H9 (cell line): Measurements from ENCODE around the gene DTYMK. TPM values are rescaled to one million over a fixed set of nuclear protein-coding genes. Genes with fewer than 3 reads are reported as not detected.
A peak's percentile ranks its signal among the peaks of the same experiment; 100 is the strongest.

Source experiments
- DNase-seq: peaks from one replicate; pipeline ENCODE4 v3.0.0-alpha.2; 2017
- H2AFZ ChIP-seq: one replicate; pipeline ENCODE4 v1.6.1; 2013; ENCODE audit warnings: mild to moderate bottlenecking, low read length, control low read depth, moderate library complexity
- H2AK5ac ChIP-seq: 2 replicates; pipeline ENCODE4 v1.6.1; 2013; ENCODE audit warnings: low read length, control low read depth, mixed read lengths; ENCODE audit not compliant: insufficient read length
- H2BK120ac ChIP-seq: one replicate; pipeline ENCODE4 v1.6.1; 2013; ENCODE audit warnings: low read depth, mild to moderate bottlenecking, low read length, control low read depth, inconsistent platforms; ENCODE audit not compliant: poor library complexity, severe bottlenecking
- H2BK12ac ChIP-seq: 2 replicates; pipeline ENCODE4 v1.6.1; 2013; ENCODE audit warnings: low read length, control low read depth, mixed read lengths, low read depth; ENCODE audit not compliant: insufficient read length
- H2BK15ac ChIP-seq: 2 replicates; pipeline ENCODE4 v1.6.1; 2013; ENCODE audit warnings: low read depth, low read length, control low read depth
- H2BK20ac ChIP-seq: one replicate; pipeline ENCODE4 v1.6.1; 2013; ENCODE audit warnings: low read depth, mild to moderate bottlenecking, low read length, control low read depth, inconsistent platforms; ENCODE audit not compliant: poor library complexity, severe bottlenecking
- H2BK5ac ChIP-seq: 2 replicates; pipeline ENCODE4 v1.6.1; 2013; ENCODE audit warnings: low read length, control low read depth, mixed read lengths; ENCODE audit not compliant: insufficient read length
- H3K14ac ChIP-seq: 2 replicates; pipeline ENCODE4 v1.6.1; 2013; ENCODE audit warnings: low read length, control low read depth; ENCODE audit not compliant: insufficient read depth
- H3K18ac ChIP-seq: 2 replicates; pipeline ENCODE4 v1.6.1; 2013; ENCODE audit warnings: low read depth, mild to moderate bottlenecking, mixed read lengths, low read length, control low read depth; ENCODE audit not compliant: insufficient read length
- H3K23ac ChIP-seq: 2 replicates; pipeline ENCODE4 v1.6.1; 2013; ENCODE audit warnings: low read length, control low read depth, mixed read lengths, low read depth; ENCODE audit not compliant: insufficient read length
- H3K23me2 ChIP-seq: 2 replicates; pipeline ENCODE4 v1.6.1; 2013; ENCODE audit warnings: low read depth, mild to moderate bottlenecking, mixed read lengths, low read length, control low read depth; ENCODE audit not compliant: insufficient read length, poor library complexity, severe bottlenecking
- H3K27ac ChIP-seq: 2 replicates; pipeline ENCODE4 v1.5.1; 2013; ENCODE audit warnings: low read length, control low read depth, mixed read lengths, low read depth; ENCODE audit not compliant: insufficient read length
- H3K27me3 ChIP-seq: 2 replicates; pipeline ENCODE4 v1.6.1; 2013; ENCODE audit warnings: low read length, control low read depth, inconsistent platforms; ENCODE audit not compliant: insufficient read depth
- H3K4ac ChIP-seq: 2 replicates; pipeline ENCODE4 v1.6.1; 2013; ENCODE audit warnings: low read depth, mild to moderate bottlenecking, control low read depth, inconsistent platforms, low read length, moderate library complexity
- H3K4me1 ChIP-seq: 2 replicates; pipeline ENCODE4 v1.6.1; 2013; ENCODE audit warnings: low read length, control low read depth, inconsistent platforms; ENCODE audit not compliant: insufficient read depth
- H3K4me2 ChIP-seq: 2 replicates; pipeline ENCODE4 v1.6.1; 2013; ENCODE audit warnings: low read length, control low read depth, mixed read lengths; ENCODE audit not compliant: insufficient read length, insufficient read depth
- H3K56ac ChIP-seq: 2 replicates; pipeline ENCODE4 v1.6.1; 2013; ENCODE audit warnings: low read depth, mild to moderate bottlenecking, mixed read lengths, low read length, control low read depth; ENCODE audit not compliant: insufficient read length
- H3K79me1 ChIP-seq: 2 replicates; pipeline ENCODE4 v1.6.1; 2013; ENCODE audit warnings: low read depth, mild to moderate bottlenecking, moderate library complexity, low read length, control low read depth, inconsistent platforms; ENCODE audit not compliant: insufficient read depth, poor library complexity, severe bottlenecking
- H3K79me2 ChIP-seq: 2 replicates; pipeline ENCODE4 v1.6.1; 2013; ENCODE audit warnings: low read length, control low read depth, inconsistent platforms; ENCODE audit not compliant: insufficient read depth
- H3K9ac ChIP-seq: 2 replicates; pipeline ENCODE4 v1.6.1; 2013; ENCODE audit warnings: low read length, control low read depth, mixed read lengths; ENCODE audit not compliant: insufficient read length; ENCODE audit errors: extremely low read depth
- H3K9me3 ChIP-seq: one replicate; pipeline ENCODE4 v1.6.1; 2013; ENCODE audit warnings: low read depth, low read length, inconsistent platforms; ENCODE audit not compliant: control insufficient read depth
- H3T11ph ChIP-seq: one replicate; pipeline ENCODE4 v1.6.1; 2013; ENCODE audit warnings: mild to moderate bottlenecking, low read length, control low read depth, inconsistent platforms
- H4K20me1 ChIP-seq: one replicate; pipeline ENCODE4 v1.6.1; 2013; ENCODE audit not compliant: control insufficient read depth, insufficient read length, insufficient read depth
- H4K5ac ChIP-seq: 2 replicates; pipeline ENCODE4 v1.6.1; 2013; ENCODE audit warnings: low read depth, mild to moderate bottlenecking, mixed read lengths, low read length, control low read depth; ENCODE audit not compliant: insufficient read length
- H4K8ac ChIP-seq: replicated peaks from 2 replicates; pipeline ENCODE4 v1.6.1; 2013; ENCODE audit warnings: low read length, control low read depth, mixed read lengths, low read depth; ENCODE audit not compliant: insufficient read length
- H4K91ac ChIP-seq: 2 replicates; pipeline ENCODE4 v1.6.1; 2013; ENCODE audit warnings: low read depth, mild to moderate bottlenecking, moderate library complexity, mixed read lengths, low read length, control low read depth; ENCODE audit not compliant: insufficient read length
- H3K27ac Mint-ChIP-seq, 3 experiments: 2 replicates in 2 of 3; 3 replicates in 1 of 3; pipeline ENCODE4 v1.8.0; 2020 to 2021; ENCODE audit warnings: mixed read lengths in 3 of 3, mild to moderate bottlenecking in 1 of 3, moderate library complexity in 1 of 3
- H3K27me3 Mint-ChIP-seq: 2 replicates; pipeline ENCODE4 v1.8.0; 2021; ENCODE audit warnings: low read depth, mild to moderate bottlenecking, moderate library complexity, mixed read lengths
- H3K36me3 Mint-ChIP-seq, 3 experiments: 2 replicates in 2 of 3; 3 replicates in 1 of 3; pipeline ENCODE4 v1.8.0; 2020 to 2021; ENCODE audit warnings: low read depth in 3 of 3, mixed read lengths in 3 of 3; ENCODE audit not compliant: insufficient read depth in 1 of 3
- H3K4me1 Mint-ChIP-seq, 2 experiments: 2 replicates each; pipeline ENCODE4 v1.8.0; 2020; ENCODE audit warnings: mixed read lengths in 2 of 2
- H3K4me3 Mint-ChIP-seq, 2 experiments: 2 replicates in 1 of 2; 3 replicates in 1 of 2; pipeline ENCODE4 v1.8.0; 2020 to 2021; ENCODE audit warnings: mild to moderate bottlenecking in 2 of 2, mixed read lengths in 2 of 2, moderate library complexity in 1 of 2
- H3K9me3 Mint-ChIP-seq, 2 experiments: 2 replicates in 1 of 2; 3 replicates in 1 of 2; pipeline ENCODE4 v1.8.0; 2020; ENCODE audit warnings: mild to moderate bottlenecking in 2 of 2, mixed read lengths in 2 of 2, moderate library complexity in 1 of 2
- WGBS: extraction: QIAGEN DNeasy Blood & Tissue Kit; methylation state at CpG from one replicate; pipeline ENCODE4 v1.1.7; 2013; ENCODE audit warnings: missing lambda C conversion rate, low lambda C conversion rate, mixed read lengths; ENCODE audit not compliant: insufficient read length; ENCODE audit errors: extremely low coverage; 5-methylcytosine and 5-hydroxymethylcytosine counted together
- total RNA-seq: library from RNA; stranded (reverse); gene quantifications from 2 replicates; pipeline ENCODE4 v1.2.1, GENCODE V29; 2021
- TF ChIP-seq, protein P1 (sequence below): fragments of 200-600 bp; sonication (generic); conservative IDR thresholded peaks from 3 replicates; pipeline ENCODE4 v1.8.0; 2021; ENCODE audit warnings: antibody characterized with exemption, mild to moderate bottlenecking

DTYMK gene
- total RNA-seq, 1 experiment from 2014 or later: 76.0 TPM

DNA sequence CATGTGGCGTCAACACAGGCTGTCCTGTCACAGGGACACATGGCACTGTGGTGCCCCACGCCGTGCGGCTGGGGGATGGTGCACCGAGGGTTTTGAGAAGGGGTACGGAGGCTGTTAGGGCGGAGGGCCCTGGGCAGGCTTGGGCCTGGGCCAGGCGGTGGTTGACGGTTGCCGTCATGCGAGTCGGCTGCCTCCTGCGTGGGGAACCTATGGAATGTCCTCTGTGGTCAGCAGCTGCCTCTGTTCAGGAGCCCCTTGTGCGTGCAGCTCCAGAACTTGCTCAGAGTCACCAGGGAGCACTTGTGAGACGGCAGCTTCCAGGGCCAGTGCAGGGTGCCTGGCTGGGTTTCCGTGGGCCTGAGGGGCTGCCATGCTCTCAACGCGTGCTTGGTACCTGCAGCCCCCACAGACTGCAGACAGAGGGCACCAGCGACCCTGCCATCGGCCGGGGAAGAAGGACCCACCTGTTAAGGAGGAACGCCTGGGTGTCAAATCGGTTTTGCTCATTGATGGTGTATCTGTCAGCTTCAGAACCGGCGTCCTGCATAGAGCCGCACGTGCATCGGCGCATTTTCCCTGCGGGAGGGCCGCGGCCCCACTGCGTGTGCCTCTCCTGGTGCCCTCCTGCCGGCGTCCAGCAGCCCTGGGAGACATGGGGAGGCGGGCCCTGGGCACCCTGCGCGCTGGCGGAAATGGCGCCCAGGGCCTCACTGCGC lies 37.8 kb upstream of the DTYMK start:
- Histone ChIP-seq H3T11ph (no peak overlapping the region), H4K20me1 (no peaks in the 10 kb centered on the region), H3K79me2 (no peaks in the 10 kb centered on the region), H3K27me3 (no peaks in the 10 kb centered on the region), H3K4ac (no peak overlapping the region), H4K5ac (no peak overlapping the region), H2BK120ac (no peak overlapping the region), H2BK5ac (no peak overlapping the region), H4K8ac (no peak overlapping the region), H2BK15ac (no peak overlapping the region), H3K4me1 (no peaks in the 10 kb centered on the region), H3K23me2 (no peaks in the 10 kb centered on the region), H3K18ac (no peak overlapping the region), H2BK12ac (no peak overlapping the region), H3K27ac (no peak overlapping the region), H2AK5ac (no peak overlapping the region), H3K56ac (no peak overlapping the region), H2AFZ (no peak overlapping the region), H3K14ac (no peak overlapping the region), H2BK20ac (no peak overlapping the region), H3K79me1 (no peaks in the 10 kb centered on the region), H3K4me2 (no peak overlapping the region), H3K23ac (no peak overlapping the region), H3K9me3 (peaks cover 9% of the 10 kb centered on the region), H3K9ac (no peak overlapping the region), H4K91ac (no peak overlapping the region)
- no peak overlapping the region for H3K4me3 Mint-ChIP-seq
- H3K27me3 Mint-ChIP-seq: no peaks in the 10 kb centered on the region
- peaks cover 20 to 26% of the 10 kb centered on the region in 2 experiments for H3K9me3 Mint-ChIP-seq
- peaks cover 47 to 74% (median 68%) of the 10 kb centered on the region in 3 experiments for H3K36me3 Mint-ChIP-seq
- DNase-seq: peak; percentile 71
- no peaks in the 10 kb centered on the region for H3K4me1 Mint-ChIP-seq
- WGBS: no CpG with 5 or more reads among the region's 41 CpGs
- TF ChIP-seq, protein P1, sequence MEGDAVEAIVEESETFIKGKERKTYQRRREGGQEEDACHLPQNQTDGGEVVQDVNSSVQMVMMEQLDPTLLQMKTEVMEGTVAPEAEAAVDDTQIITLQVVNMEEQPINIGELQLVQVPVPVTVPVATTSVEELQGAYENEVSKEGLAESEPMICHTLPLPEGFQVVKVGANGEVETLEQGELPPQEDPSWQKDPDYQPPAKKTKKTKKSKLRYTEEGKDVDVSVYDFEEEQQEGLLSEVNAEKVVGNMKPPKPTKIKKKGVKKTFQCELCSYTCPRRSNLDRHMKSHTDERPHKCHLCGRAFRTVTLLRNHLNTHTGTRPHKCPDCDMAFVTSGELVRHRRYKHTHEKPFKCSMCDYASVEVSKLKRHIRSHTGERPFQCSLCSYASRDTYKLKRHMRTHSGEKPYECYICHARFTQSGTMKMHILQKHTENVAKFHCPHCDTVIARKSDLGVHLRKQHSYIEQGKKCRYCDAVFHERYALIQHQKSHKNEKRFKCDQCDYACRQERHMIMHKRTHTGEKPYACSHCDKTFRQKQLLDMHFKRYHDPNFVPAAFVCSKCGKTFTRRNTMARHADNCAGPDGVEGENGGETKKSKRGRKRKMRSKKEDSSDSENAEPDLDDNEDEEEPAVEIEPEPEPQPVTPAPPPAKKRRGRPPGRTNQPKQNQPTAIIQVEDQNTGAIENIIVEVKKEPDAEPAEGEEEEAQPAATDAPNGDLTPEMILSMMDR: peak; percentile 70
- no peak overlapping the region for H3K27ac Mint-ChIP-seq
